Peyer's patch (tissue), 4 donors: ENCODE data around the gene CCDC188. TPM values are rescaled to one million over a fixed set of nuclear protein-coding genes. Genes with fewer than 3 reads are reported as not detected.
A peak's percentile ranks its signal among the peaks of the same experiment; 100 is the strongest.

Experiments
- DNase-seq, 3 donors: peaks; one replicate each; pipeline ENCODE4 v3.0.0-alpha.2; 2017 to 2019
- H3K27ac ChIP-seq, 4 donors: fragments of 200-600 bp; sonication (generic); one replicate each; pipeline ENCODE4 v1.5.1; 2016 to 2019
- H3K27me3 ChIP-seq, 2 donors: fragments of 200-600 bp; sonication (generic); one replicate each; pipeline ENCODE4 v1.5.1; 2019
- H3K36me3 ChIP-seq, 3 donors: fragments of 200-600 bp; sonication (generic); one replicate each; pipeline ENCODE4 v1.5.1; 2016 to 2019
- H3K4me1 ChIP-seq, 4 donors: fragments of 200-600 bp; sonication (generic); one replicate each; pipeline ENCODE4 v1.5.1; 2016 to 2019
- H3K4me3 ChIP-seq, 4 donors: fragments of 200-600 bp; sonication (generic); 1 replicate in 3 of 4; 2 replicates in 1 of 4; pipeline ENCODE4 v1.5.1; 2016 to 2019; ENCODE audit warnings: mild to moderate bottlenecking in 1 of 4
- H3K9me3 ChIP-seq, 4 donors: fragments of 200-600 bp; sonication (generic); one replicate each; pipeline ENCODE4 v1.5.1; 2016 to 2019; ENCODE audit warnings: mild to moderate bottlenecking in 1 of 4
- CTCF ChIP-seq, 6 experiments: fragments of 450-650 bp in 4 of 6; fragments of 200-600 bp in 2 of 6; sonication (generic) in 1 of 6; IDR thresholded peaks; one replicate each; pipeline ENCODE4 v1.5.1; 2017 to 2019; ENCODE audit warnings: antibody characterized with exemption in 6 of 6, mild to moderate bottlenecking in 3 of 6, moderate library complexity in 1 of 6
- POLR2A ChIP-seq, 2 donors: fragments of 450-650 bp; IDR thresholded peaks; one replicate each; pipeline ENCODE4 v1.5.1; 2017; ENCODE audit warnings: antibody characterized with exemption in 2 of 2, mild to moderate bottlenecking in 2 of 2, moderate library complexity in 2 of 2
- total RNA-seq, 4 donors: library from RNA; depleted of rRNA; stranded (reverse); fragments of >200 nt; gene quantifications; one replicate each; pipeline ENCODE4 v1.1.0, GENCODE V29; 2016

CCDC188 gene
- total RNA-seq, 4 donors from 2014 or later, result 6.6 TPM; not detected in 3

- Histone ChIP-seq H3K27ac (peak overlapping the region in 1 of 4 donors; percentile 62), H3K27me3 (no peaks in the 10 kb centered on the region), H3K36me3 (peaks cover 0 to 85% (median 0%) of the 10 kb centered on the region in 3 donors), H3K4me1 (peaks cover 4 to 17% (median 13%) of the 10 kb centered on the region in 4 donors), H3K9me3 (no peaks in the 10 kb centered on the region), H3K4me3 (no peak overlapping the region)
- TF ChIP-seq POLR2A (IDR thresholded peaks at IDR 0.05) (no peak), CTCF (IDR thresholded peaks at IDR 0.05) (no peak)
- no peak for DNase-seq
These were observed 38.9 kb downstream of the CCDC188 start for GRCh38 chr22:20111689-20112622.

- Histone ChIP-seq H3K4me3 (no peak overlapping the region), H3K4me1 (peaks cover 2 to 13% (median 9%) of the 10 kb centered on the region in 4 donors), H3K9me3 (no peaks in the 10 kb centered on the region), H3K27ac (peak overlapping the region in 1 of 4 donors; percentile 62), H3K36me3 (peaks cover 0 to 93% (median 0%) of the 10 kb centered on the region in 3 donors), H3K27me3 (no peaks in the 10 kb centered on the region)
- DNase-seq, result peak in 1 of 3 donors; percentile 32
- TF ChIP-seq POLR2A (IDR thresholded peaks at IDR 0.05) (no peak), CTCF (IDR thresholded peaks at IDR 0.05) (peak in 4 of 6 experiments; percentile 8 to 32 (median 22))
These were observed 39.7 kb downstream of the CCDC188 start for GRCh38 chr22:20111045-20111688.

GRCh38 chr22:20110359-20110985, 40.4 kb downstream of the CCDC188 start:
- peaks cover 0 to 6% (median 5%) of the 10 kb centered on the region in 4 donors for H3K4me1 ChIP-seq
- H3K27ac ChIP-seq, result peak overlapping the region in 1 of 4 donors; percentile 62
- H3K9me3 ChIP-seq, result no peaks in the 10 kb centered on the region
- peak in 1 of 3 donors; percentile 15 for DNase-seq
- peaks cover 0 to 96% (median 0%) of the 10 kb centered on the region in 3 donors for H3K36me3 ChIP-seq
- TF ChIP-seq CTCF (IDR thresholded peaks at IDR 0.05) (no peak), POLR2A (IDR thresholded peaks at IDR 0.05) (no peak)
- H3K27me3 ChIP-seq, result no peaks in the 10 kb centered on the region
- H3K4me3 ChIP-seq, result no peak overlapping the region

- peaks cover 0 to 6% (median 4%) of the 10 kb centered on the region in 4 donors for H3K4me1 ChIP-seq
- H3K4me3 ChIP-seq, result no peak overlapping the region
- no peak overlapping the region for H3K27ac ChIP-seq
- no peaks in the 10 kb centered on the region for H3K27me3 ChIP-seq
- DNase-seq, result peak in 1 of 3 donors; percentile 49
- TF ChIP-seq CTCF (IDR thresholded peaks at IDR 0.05), result no peak
- no peak for TF ChIP-seq POLR2A (IDR thresholded peaks at IDR 0.05)
- H3K36me3 ChIP-seq, result peaks cover 0 to 96% (median 0%) of the 10 kb centered on the region in 3 donors
- no peaks in the 10 kb centered on the region for H3K9me3 ChIP-seq
These were observed 41.2 kb downstream of the CCDC188 start for GRCh38 chr22:20109411-20110358.
